GM19328 (cell line): ENCODE data around the gene NPC1.
"Not testable (repeated sequence)": the region's sequence is repeated elsewhere in the genome, so short reads cannot be mapped to it uniquely, and the experiment has no call there.

Source experiments
- ATAC-seq: cut with Tn5 transposase; IDR thresholded peaks from one replicate; pipeline ENCODE4 v1.9.1; 2021; ENCODE audit warnings: mild to moderate bottlenecking, moderate library complexity; ENCODE audit not compliant: unreplicated experiment

Gene NPC1

DNA sequence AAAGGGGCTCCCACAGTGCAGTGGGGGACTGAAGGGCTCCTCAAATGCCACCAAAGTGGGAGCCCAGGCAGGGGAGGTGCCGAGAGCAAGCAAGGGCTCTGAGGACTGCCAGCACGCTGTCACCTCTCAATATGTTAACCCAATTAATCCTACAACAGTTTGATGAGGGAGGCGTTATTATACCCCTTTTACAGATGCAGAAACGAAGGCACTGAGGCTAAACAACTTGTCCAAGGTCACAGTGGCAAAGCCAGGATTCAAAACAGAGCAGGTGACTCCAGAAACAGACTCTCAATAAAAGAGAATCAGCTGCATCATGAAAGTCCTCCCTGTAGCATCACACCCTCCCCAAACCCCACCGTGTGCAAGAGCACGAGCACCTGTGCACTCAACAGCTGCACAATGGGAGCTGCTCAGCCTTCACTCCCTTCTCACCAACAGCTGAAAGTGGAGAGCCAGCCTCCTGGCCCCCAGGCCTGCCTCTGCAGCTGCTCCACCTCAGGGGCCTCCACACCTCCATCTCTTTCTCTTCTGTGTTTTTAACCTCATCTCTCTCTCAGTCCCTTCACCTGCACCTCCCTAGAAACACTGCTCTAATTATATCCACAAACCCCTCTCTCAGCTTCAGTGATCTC is 8.1 kb downstream of the NPC1 start:
- ATAC-seq: no peak

DNA sequence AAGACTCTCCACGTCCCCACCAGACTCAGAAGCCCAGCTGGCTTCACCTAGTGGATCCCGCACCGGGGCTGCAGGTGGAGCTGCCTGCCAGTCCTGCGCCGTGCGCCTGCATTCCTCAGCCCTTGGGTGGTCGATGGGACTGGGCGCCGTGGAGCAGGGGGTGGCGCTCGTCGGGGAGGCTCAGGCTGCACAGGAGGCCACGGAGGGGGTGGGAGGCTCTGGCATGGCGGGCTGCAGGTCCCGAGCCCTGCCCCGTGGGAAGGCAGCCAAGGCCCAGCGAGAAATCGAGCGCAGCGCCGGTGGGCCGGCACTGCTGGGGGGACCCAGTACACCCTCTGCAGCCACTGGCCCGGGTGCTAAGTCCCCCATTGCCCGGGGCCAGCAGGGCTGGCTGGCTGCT is 8.8 kb downstream of the NPC1 start:
- not testable (repeated sequence) for ATAC-seq

DNA sequence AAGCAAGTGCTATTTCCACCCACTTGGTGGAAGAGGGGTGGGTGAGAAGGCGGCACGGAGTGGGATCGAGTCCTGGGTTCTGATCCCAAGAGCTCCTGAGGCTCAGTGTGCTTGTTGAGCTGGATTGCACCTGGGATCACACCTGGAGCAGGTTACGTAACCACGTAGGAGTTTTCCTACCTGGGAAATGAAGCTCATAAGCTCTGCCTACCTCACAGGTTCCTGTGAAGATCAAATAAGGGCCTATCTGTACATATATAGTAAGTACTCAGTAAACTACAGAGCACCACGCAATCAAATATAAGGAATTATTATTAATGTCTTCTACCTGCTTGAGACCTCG is 11.0 kb downstream of the NPC1 start:
- ATAC-seq: no peak

DNA sequence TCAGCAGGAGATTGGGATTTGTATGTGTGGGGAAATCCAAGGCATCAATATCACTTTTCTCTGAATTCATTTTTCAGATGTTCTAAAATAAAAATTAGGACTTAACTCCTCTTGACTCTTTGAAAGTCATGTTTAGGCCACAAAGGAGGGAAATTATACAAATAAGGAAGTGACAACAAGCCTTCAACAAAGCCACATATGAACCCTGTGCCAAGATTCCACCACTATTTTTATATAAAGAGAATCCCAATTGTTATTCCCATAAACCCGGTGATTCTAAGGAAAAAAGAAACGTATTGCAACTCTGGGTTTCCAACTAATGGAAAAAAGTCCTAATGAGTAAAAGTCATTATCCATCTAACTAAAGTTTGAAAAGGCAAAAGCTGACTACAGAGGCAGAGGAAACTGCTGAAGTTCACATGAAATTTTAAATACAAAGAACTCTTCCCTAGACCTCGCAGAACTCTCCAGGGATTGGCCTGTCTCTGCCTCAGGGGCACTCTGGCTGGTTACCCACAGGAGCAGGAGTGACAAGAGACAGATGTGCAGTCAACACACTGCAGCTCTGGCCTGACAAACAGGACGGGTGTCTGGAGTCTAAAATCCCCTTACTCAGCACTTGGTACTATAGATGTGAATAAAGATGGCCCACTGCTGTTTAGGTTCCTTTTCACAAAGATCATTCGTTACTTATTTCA is 11.5 kb downstream of the NPC1 start:
- ATAC-seq: no peak

DNA sequence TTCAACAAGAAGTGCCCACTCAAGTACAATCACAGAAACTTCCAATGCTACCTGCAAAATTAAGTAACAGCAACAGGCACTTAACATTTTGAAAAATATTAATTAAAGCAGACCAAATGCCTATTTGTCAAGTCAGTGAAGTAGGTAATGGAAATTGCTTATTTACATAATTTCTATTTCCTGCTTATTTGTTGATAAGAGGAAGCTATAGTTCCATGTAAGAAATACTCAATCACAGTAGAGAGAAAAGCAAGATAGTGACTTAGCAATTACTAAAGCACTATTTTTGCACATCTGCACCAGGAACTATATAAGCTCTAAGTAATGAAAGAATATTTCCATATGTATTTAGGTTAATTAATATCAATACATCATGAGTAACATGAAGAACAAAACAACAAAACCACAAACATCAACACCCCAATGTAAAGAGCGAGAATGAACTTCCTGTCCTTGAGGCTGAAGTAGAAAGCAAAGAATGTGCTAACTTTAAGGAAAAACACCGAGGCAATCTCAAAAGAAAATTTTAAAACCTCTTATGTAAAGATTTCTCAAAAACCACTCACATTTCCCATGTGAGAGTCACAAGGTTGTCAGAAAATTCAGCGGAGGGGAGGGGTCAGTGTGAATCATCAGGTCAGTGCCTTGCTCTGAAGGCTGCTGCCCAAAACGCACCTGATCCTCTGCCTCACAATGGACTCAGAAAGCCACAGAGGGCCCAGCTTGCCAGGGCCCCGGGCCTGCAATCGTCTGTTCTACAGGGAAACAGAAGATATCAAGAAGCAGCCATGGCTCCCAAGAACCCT is 12.5 kb downstream of the NPC1 start:
- no peak for ATAC-seq

DNA sequence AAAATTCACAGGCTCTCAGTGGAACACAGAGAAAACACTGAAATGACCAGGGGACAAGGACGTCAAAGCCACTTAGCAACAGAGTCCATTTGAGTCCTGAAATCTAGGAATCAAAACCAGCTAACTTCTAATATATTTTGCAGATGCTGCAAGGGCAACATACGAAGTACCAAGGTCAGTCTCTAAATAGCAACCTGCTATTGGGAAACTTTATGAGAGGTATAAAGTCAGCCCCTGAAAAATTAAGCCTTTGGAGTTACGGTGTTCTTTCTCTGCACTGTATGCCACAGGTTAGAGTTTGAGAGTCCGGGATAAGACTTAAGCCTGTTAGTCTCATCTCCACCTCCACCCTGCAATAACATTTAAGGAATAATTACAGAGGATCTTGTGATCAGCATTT is 13.3 kb downstream of the NPC1 start:
- ATAC-seq: no peak

DNA sequence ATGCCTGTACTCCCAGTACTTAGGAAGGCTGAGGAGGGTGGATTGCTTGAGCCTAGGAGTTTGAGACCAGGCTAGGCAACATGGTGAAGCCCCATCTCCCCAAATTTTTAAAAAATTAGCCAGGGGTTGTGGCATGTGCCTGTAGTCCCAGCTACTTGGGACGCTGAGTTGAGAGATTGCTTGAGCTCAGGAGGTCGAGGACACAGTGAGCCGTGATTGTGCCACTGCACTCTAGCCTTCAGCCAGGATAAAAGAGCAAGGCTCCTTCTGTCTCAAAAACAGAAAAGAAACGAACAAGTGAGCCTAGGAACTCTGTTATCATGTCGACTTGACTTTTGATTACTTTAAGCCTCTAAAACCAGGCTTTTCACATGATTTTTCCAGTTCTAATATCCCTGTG is 13.7 kb downstream of the NPC1 start:
- no peak for ATAC-seq

DNA sequence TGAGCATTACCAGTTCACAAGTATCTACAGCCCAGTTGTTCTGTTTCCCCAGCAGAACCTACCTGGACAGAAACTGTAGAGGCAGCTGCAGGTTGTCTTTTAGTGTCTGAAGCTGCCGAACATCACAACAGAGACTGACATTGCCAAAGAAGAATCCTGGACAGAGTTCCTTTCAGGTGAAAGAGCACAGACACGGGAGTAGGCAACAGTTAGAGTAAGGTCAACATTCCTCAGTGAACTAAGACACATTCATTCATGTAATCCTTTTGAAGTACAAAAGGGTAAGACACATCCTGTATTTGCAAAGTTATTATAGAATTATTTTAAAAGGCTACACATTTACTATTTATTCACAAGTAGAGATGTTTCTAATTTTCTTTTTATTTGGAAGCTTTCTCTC is 14.3 kb downstream of the NPC1 start:
- no peak for ATAC-seq

DNA sequence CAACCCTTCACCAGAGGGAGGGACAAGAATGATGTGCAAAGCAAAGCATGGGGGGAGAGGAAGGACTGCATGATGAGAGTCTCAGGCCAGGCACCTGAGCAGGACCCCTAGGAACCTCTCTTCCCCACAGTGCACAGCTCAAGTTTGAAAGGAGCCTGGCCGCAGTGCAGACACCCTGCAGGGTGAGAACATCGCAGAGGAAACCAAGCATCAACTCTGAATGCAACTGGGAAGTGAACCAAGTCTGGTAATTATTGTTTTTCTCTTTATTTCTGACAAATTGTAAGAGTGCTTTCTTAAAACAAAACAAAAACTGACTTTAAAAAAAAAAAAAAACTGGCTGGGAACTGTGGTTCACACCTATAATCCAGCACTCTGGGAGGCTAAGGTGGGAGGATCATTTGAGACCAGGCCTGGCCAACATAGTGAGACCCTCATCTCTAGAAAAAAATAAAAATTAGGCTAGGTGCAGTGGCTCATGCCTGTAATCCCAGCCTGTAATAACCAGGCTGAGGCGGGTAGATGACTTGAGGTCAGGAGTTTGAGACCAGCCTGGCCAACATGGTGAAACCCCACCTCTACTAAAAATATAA is 15.3 kb downstream of the NPC1 start:
- no peak for ATAC-seq

DNA sequence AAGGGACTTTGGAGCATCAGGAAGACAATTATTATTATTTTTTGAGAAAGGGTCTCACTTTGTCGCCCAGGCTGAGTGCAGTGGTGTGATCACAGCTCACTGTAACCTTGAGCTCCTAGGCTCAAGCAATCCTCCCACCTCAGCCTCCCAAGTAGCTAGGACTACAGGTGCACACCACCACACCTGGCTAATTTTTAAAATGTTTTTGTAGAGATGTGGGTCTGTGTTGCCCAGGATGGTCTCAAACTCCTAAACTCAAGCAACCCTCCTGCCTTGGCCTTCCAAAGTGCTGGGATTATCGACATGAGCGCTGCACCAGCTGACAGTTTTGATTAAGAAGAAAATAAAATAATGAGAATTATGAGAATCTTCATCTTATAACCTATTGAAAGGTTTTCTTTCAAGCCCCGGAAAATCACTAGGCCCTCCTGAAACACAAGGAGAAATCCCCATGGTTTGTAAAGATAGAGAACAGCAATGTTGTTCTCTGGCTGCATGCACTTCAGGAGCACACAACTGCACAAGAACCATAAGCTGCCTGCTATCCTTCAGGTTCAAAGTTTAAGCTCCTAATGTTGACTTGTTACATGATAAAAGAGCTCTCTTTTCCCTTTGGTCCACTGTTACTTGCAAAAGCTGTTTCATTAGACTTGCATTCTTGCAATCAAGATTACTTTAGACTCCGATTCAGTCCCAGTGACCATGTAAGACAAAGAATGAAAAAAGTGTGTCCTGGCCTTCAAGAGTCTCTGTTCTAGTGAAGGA is 16.8 kb downstream of the NPC1 start:
- ATAC-seq: no peak

DNA sequence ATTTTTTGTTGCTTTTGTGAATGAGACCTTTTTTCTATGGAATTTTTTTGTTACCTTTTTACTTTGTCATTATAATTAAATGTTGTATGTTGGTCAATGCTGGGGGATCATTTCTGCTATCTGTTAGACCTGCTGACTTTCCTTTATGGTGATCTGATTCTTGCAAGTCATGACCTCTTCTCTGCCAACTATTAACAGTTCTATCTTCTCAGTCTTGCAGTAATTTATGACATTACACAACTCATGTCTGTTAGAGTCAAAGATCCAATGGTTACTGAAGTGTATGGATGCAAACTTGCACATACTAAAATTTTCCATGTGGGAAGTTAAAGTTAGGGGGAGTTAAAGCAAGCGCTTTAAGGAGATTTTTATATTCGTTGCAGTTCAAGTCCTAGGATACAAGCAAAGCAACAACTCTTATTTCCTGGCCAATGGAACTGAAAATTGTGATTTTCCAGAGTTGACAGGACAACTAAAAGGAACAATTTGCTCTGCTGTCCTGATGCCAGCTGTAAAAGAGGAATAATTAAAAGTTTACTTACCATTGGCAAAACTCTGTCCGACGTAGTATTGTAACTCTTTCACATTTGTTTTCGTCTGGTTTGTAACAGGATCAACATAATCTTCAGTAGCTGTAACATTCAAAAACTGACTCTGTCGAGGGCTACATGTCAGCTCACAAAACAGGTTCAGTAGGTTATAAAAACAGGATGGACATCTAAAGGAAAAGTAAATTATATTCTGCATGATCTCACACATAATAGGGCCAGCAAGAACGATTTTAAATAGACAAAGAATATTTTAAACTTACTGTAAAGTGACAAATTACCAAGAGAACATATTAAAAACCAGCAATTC is 17.8 kb downstream of the NPC1 start:
- no peak for ATAC-seq

DNA sequence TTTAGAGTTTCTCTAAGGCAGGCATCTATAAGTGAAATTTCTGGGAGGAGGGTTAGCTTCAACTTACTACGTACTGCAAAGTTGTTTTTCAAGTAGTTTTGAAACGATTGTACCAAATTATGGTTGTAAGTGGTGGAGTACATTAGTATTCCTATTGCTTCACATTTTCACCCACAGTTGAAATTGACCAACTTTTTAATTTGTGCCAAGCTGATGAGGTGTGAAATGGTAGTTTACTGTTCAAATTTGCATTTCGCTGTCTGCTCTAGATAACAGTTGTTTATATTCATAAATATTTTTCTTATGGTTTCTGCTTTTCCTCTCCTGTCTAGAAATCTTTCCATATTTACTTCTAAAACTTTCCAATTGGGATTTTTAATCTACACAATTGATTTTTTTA is 18.6 kb downstream of the NPC1 start:
- no peak for ATAC-seq

DNA sequence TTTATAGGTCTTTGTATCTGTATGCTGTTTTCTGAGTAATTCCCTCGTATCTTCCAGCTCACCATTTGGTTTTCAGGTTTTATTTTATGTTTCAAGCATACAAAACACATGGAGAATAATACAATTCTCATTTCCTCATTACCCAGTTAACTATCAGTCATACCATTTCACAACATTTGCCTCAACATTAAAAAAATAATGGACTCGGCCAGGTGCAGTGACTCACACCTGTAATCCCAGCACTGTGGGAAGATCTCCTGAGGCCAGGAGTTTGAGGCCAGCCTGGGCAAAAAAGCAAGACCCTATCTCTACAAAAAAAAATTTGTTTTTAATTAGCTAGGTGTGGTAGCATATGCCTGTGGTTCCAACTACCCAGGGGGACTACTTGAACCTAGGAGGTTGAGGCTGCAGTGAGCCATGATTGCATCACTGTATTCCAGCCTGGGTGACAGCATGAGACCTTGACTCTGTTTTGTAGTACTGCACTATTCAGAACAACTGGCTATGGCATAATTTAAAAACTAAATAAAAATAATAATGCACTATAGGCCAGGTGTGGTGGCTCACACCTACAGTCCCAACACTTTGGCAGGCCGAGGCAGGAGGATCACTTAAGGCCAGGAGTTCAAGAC is 20.3 kb downstream of the NPC1 start:
- no peak for ATAC-seq

DNA sequence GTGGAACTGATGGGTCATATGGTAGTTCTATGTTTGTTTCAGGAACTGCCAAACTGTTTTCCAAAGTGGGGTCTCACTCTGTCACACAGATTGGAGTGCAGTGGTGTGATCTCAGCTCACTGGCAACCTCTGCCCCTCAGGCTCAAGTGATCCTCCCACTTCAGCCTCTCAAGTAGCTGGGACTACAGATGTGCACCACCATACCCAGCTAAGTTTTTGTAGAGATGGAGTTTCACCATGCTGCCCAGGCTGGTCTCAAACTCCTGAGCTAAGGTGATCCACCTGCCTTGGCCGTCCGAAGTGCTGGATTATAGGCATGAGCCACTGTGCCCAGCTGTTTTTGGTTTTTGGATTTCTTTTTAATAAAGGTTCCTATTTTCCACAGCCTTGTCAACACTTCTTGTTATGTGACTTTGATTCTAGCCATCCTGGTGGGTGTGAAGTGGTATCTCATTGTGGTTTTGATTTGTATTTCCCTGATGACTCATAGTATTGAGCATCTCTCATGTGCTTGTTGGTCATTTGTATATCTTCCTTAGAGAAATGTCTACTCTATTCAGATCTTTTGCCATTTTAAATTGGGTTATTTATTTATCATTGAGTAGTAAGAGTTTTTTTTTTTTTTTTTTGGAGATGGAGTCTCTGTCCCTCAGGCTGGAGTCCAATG is 22.8 kb downstream of the NPC1 start:
- no peak for ATAC-seq

DNA sequence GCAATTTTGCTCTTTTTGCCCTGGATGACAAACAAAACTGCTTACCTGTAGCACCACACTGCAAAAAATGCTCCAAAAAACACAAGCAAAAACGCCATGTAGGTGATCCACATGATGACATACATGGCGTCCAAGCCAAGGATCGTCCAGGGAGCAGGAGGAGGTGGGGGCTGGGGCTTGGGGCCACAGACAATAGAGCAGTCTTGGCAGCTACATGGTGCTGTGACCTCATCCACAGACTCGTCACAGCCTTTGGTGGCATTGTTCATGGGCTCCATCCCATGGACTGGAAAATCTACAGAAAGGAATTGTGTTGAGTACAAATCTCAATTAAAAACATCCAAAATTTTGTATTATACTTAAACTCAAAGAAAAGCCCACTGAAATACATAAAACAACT is 26.1 kb downstream of the NPC1 start:
- ATAC-seq: no peak

DNA sequence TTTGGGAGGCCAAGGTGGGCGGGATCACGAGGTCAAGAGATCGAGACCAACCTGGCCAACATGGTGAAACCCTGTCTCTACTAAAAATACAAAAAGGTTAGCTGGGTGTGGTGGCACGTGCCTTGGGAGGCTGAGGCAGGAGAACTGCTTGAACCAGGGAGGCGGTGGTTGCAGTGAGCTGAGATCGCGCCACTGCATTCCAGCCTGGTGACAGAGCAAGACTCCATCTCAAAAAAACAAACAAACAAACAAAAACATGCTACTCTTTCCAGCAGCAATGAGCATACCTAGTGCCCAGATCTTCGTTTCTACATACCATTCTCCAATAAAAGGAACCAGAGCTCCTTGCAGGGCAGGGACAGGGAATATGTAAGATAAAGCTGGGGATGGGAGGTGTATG is 28.8 kb downstream of the NPC1 start:
- not testable (repeated sequence) for ATAC-seq

DNA sequence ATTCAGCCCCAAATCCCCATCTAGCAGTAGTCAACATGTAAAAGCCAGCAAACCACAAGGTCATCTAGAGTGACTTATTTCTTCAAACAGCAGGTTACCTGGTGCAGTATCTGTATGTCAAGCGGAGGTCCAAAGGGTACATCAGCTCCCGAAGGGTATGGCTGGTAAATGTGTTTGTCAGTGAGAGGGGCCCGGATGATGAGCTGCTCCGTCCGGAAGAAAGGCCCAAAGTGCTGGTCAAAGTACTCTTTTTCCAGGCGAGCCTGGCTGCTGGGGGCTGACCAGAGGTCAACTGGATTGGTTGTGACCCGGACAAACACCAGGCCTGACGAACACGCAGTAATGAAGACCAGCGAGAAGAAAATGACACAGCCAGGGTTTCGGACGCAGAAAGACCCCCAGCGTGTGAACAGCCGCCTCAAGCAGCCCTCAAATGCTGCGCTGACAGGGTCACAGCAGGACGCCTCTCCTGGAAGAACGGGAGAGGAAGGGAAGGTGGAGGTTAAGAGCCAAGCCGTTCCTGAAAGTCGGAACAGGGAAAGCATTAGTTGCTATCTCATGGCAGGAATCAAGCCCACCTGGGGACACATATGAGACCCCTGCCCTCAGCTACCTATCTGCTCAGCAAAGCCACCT is 30.0 kb downstream of the NPC1 start:
- ATAC-seq: no peak

DNA sequence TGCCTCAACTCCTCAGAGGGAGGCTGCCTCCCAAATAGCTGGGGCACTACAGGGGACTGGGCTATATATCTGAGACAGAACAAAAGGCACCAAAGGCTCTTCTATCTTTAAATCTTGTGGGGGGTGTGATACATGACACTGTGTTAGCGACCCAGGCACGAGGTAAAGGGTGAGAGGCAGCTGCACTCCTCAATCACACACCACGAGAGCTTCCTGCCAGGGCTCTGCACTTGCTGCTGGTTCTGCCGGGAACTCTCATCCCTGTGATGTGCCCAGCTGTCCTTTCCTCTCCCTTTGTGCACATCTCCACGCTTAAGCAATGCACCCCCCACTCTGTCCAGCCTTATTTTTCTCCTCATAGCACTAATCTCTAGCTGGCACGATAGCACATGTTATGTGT is 32.4 kb downstream of the NPC1 start:
- ATAC-seq: no peak

DNA sequence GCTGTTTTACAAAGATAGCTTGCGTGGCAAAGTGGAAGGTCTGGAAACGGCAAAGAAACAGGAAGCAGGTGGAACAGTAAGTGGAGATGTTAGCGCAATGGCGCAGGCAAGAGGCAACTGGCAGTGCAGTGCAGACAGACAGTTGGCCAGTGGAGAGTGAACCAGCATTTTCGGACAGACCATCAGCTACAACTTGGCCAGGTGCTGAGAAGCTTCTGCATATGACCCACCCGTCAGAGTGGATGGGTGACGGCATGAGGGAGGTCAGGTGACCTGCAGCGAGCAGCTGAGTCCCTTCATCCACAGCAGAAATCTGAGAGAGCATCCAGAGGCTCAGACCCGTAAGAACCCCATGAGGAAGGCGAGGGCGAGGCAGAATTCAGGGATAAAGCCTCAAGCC is 33.8 kb downstream of the NPC1 start:
- ATAC-seq: no peak
